Testis (tissue), 2 donors: ENCODE results near the gene GLRX5.

ENCODE experiments used
- CTCF ChIP-seq, 3 experiments: fragments of 450-650 bp in 2 of 3; fragments of 200-600 bp in 1 of 3; sonication (generic) in 1 of 3; IDR thresholded peaks; one replicate each; pipeline ENCODE4 v1.5.1; 2016 to 2019; ENCODE audit warnings: antibody characterized with exemption in 3 of 3, mild to moderate bottlenecking in 2 of 3, moderate library complexity in 1 of 3
- POLR2A ChIP-seq: fragments of 450-650 bp; IDR thresholded peaks from one replicate; pipeline ENCODE4 v1.6.1; 2017; ENCODE audit warnings: antibody characterized with exemption, mild to moderate bottlenecking, moderate library complexity

GRCh38 chr14:95503365-95504134, 31.3 kb upstream of the GLRX5 start:
- TF ChIP-seq CTCF (IDR thresholded peaks at IDR 0.05): no peak
- TF ChIP-seq POLR2A: no peak
